Panc1 (cell line): ENCODE results near the gene AP2B1. TPM values are rescaled to one million over a fixed set of nuclear protein-coding genes. Genes with fewer than 3 reads are reported as not detected.

Experiments used
- ATAC-seq: fragments of 200-7000 bp; cut with Tn5 transposase; 2 replicates; pipeline ENCODE4 v1.9.1; 2020; ENCODE audit warnings: mild to moderate bottlenecking, moderate library complexity
- BruUV-seq: library from RNA; stranded (reverse); fragments of 400-500 nt; replicated peaks from 2 replicates; lab custom pipeline; 2021; lab: Mats Ljungman, UMichigan
- CTCF ChIA-PET: fragments of 300-600 bp; sonication (Branson Sonifier 250); formaldehyde crosslinking; loops from one replicate; lab custom pipeline; 2022; ENCODE audit warnings: antibody characterized with exemption; lab: Charles Lee
- POLR2A ChIA-PET: fragments of 300-600 bp; sonication (Branson Sonifier 250); formaldehyde crosslinking; loops from one replicate; lab custom pipeline; 2022; ENCODE audit warnings: antibody characterized with exemption; lab: Charles Lee
- DNase-seq: peaks from one replicate; pipeline ENCODE4 v3.0.0-alpha.2; 2010; ENCODE audit warnings: low read depth, low spot score
- H3K27ac ChIP-seq: 2 replicates; pipeline ENCODE4 v1.5.1; 2011; ENCODE audit warnings: mild to moderate bottlenecking, low read length, inconsistent platforms
- H3K27me3 ChIP-seq: fragments of 200-500 bp; sonication (Bioruptor generic); 2 replicates; pipeline ENCODE4 v1.6.0; 2014; ENCODE audit warnings: low read length, inconsistent platforms; ENCODE audit not compliant: control insufficient read depth, insufficient read depth
- H3K36me3 ChIP-seq: fragments of 200-500 bp; sonication (Bioruptor generic); 2 replicates; pipeline ENCODE4 v1.5.1; 2014; ENCODE audit warnings: inconsistent platforms, mild to moderate bottlenecking, low read length, moderate library complexity; ENCODE audit not compliant: control insufficient read depth, insufficient read depth
- H3K4me1 ChIP-seq: 2 replicates; pipeline ENCODE4 v1.5.1; 2011; ENCODE audit warnings: inconsistent platforms, mild to moderate bottlenecking, low read length, moderate library complexity; ENCODE audit not compliant: control insufficient read depth, insufficient read depth
- H3K4me3 ChIP-seq, 2 experiments: 2 replicates each; pipeline ENCODE4 v1.5.1; 2011 to 2012; ENCODE audit warnings: low read depth in 2 of 2, low read length in 2 of 2, mild to moderate bottlenecking in 2 of 2, inconsistent platforms in 1 of 2, moderate library complexity in 1 of 2
- H3K9me3 ChIP-seq: fragments of 200-500 bp; sonication (Bioruptor generic); 2 replicates; pipeline ENCODE4 v1.5.1; 2014; ENCODE audit warnings: low read depth, mild to moderate bottlenecking, inconsistent platforms, low read length, moderate library complexity; ENCODE audit not compliant: control insufficient read depth, insufficient read depth
- CTCF ChIP-seq: fragments of 450-650 bp; IDR thresholded peaks from 2 replicates; pipeline ENCODE4 v1.5.1; 2017; ENCODE audit warnings: mild to moderate bottlenecking
- POLR2AphosphoS5 ChIP-seq: IDR thresholded peaks from 2 replicates; pipeline ENCODE4 v1.6.1; 2012; ENCODE audit warnings: mild to moderate bottlenecking, low read depth, low read length, moderate library complexity
- REST ChIP-seq, 2 experiments: IDR thresholded peaks; 2 replicates each; pipeline ENCODE4 v1.6.1; 2011 to 2012; ENCODE audit warnings: low read depth in 2 of 2, control low read depth in 1 of 2, low read length in 1 of 2, mild to moderate bottlenecking in 1 of 2, moderate library complexity in 1 of 2; ENCODE audit not compliant: insufficient read depth in 1 of 2
- SIN3A ChIP-seq: IDR thresholded peaks from 2 replicates; pipeline ENCODE4 v1.6.1; 2012; ENCODE audit warnings: low read depth, mild to moderate bottlenecking, low read length, moderate library complexity, borderline replicate concordance; ENCODE audit not compliant: insufficient read depth
- TCF7L2 ChIP-seq: IDR thresholded peaks from 2 replicates; pipeline ENCODE4 v1.6.1; 2011; ENCODE audit warnings: mild to moderate bottlenecking, low read depth, low read length, inconsistent platforms
- in situ Hi-C: cut with HindIII; loops from 2 replicates; pipeline ENCODE4 v1.10.0; 2016; ENCODE audit warnings: low sequenced_read_pairs, low pct_unique_long_range_greater_than_20kb
- intact Hi-C: fragments of 100-400 bp; cut with micrococcal nuclease; formaldehyde crosslinking; loops from one replicate; pipeline ENCODE4 v1.10.0; 2022; ENCODE audit not compliant: unreplicated experiment
- total RNA-seq: library from RNA; stranded (reverse); gene quantifications from one replicate; pipeline ENCODE4 v1.2.1, GENCODE V29; 2021; ENCODE audit not compliant: unreplicated experiment

Gene AP2B1
- total RNA-seq, 1 experiment from 2014 or later: 446 TPM

DNA sequence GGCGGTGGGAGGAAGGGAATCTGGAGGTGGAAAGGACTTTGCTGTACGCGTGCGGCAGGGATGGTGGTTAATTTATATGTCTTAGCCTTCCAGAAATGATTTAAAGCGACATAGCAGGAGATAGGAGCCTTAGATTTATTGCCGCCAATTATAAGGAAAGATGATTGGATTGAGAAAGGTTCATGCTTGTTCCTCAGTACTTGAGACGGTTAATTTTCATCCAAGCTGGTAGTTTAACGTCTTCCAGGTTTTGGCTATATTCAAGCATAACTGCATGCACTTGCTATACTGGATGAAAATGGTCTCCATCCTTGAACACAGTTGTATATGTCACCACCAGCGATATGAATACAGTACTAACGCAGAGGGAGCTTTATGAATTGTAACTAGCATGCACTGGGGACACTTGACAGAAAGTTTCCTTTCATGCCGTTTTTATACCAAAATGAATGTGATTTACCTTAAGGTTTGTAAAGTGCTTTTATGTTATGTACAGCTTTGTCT is 8.1 kb upstream of the AP2B1 start:
- intact Hi-C loops (no loop called here), in situ Hi-C loops (no loop called here)
- Histone ChIP-seq H3K27ac (peak overlapping the region; percentile 87), H3K36me3 (no peaks in the 10 kb centered on the region; the same call in 1 of the 2 replicates), H3K4me3 (peak overlapping the region; percentile 73 to 85), H3K4me1 (peaks cover 19% of the 10 kb centered on the region), H3K9me3 (no peaks in the 10 kb centered on the region), H3K27me3 (no peaks in the 10 kb centered on the region)
- no peak for ATAC-seq
- DNase-seq: no peak
- CTCF ChIA-PET: interaction anchor here (0.5 kb wide), 1 partner anchor 23 kb away, joined by 3 read pairs; no protein-coding TSS in a partner anchor
- no peak for TF ChIP-seq CTCF
- TF ChIP-seq REST (IDR thresholded peaks at IDR 0.05; ENCODE audit: insufficient read depth in 1 of 2, low read depth in 2 of 2, low read length in 1 of 2): no peak
- TF ChIP-seq POLR2AphosphoS5: no peak
- TF ChIP-seq TCF7L2: no peak
- POLR2A ChIA-PET: interaction anchor here (0.6 to 1.3 kb wide), 4 partner anchors 8 to 275 kb away, joined by 3 to 5 read pairs (median 4); partner anchors contain the start of gene AP2B1
- BruUV-seq: TSS peak; percentile 67

- CTCF ChIA-PET: no interaction called here
- no TSS peak for BruUV-seq
- Histone ChIP-seq H3K9me3 (no peaks in the 10 kb centered on the region), H3K4me1 (peaks cover 9% of the 10 kb centered on the region), H3K36me3 (no peaks in the 10 kb centered on the region; the same call in 1 of the 2 replicates), H3K27ac (no peak overlapping the region), H3K4me3 (no peak overlapping the region), H3K27me3 (no peaks in the 10 kb centered on the region)
- POLR2A ChIA-PET: no interaction called here
- no peak for ATAC-seq
- DNase-seq: no peak
- in situ Hi-C loops (no loop called here), intact Hi-C loops (no loop called here)
- TF ChIP-seq SIN3A (no peak), TCF7L2 (no peak), REST (IDR thresholded peaks at IDR 0.05; ENCODE audit: insufficient read depth in 1 of 2, low read depth in 2 of 2, low read length in 1 of 2) (no peak), POLR2AphosphoS5 (no peak)
These were observed 3.1 kb upstream of the AP2B1 start for GRCh38 chr17:35584061-35584460.
